ENCODE results near the gene COL25A1. TPM values are rescaled to one million over a fixed set of nuclear protein-coding genes. Genes with fewer than 3 reads are reported as not detected.
A peak's percentile ranks its signal among the peaks of the same experiment; 100 is the strongest.
"Not testable (repeated sequence)": the region's sequence is repeated elsewhere in the genome, so short reads cannot be mapped to it uniquely, and the experiment has no call there.

Gene COL25A1
- total RNA-seq, 1 donor from 2014 or later = not detected

- Mint-ChIP-seq H3K9me3 (peaks cover 1% of the 10 kb centered on the region), H3K4me1 (ENCODE audit: low read depth) (peaks cover 5% of the 10 kb centered on the region), H3K4me3 (ENCODE audit: low read depth) (no peak overlapping the region), H3K36me3 (ENCODE audit: low read depth) (peaks cover under 1% of the 10 kb centered on the region), H3K27me3 (ENCODE audit: low read depth) (no peaks in the 10 kb centered on the region), H3K27ac (no peak overlapping the region)
- DNase-seq (ENCODE audit: low spot score) = no peak
- intact Hi-C loops (cut with micrococcal nuclease) = no loop called here
Observed at GRCh38 chr4:108991551-108992328, 310.7 kb downstream of the COL25A1 start.

DNA sequence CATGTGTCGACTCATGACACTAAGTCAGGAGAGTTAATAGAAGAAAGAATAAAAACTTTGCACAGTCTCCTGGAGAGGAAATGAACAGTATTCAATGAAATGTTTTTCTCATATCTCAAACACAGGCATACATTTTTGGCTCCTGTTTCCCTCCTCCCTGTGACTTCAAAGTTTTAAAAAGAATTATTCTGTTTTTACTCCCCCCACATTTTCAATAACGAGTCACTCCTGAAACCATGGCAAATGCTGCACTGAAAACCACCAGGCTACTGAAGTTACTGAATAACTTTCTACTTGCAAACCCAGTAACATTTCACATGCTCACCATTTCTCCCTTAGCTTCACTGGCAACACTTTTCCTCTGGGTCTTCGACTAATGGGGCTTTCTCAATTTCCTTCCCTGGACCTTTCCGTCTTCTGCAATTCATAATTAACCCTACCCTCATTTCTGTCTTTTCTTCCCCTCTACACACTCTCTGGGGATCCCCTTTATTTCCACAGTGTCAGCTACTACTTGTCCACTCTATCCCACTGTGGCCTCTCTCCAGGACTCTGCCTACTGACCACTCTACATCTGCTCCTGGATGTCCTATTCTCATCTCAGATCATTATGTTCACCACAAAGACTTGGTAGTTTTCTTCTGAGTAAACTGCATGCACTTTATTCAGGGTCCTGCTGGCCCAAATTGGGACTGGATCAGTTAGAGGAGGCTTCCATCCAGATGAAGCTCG, 313.8 kb downstream of the COL25A1 start:
- H3K27me3 Mint-ChIP-seq (ENCODE audit: low read depth) = no peaks in the 10 kb centered on the region
- H3K27ac Mint-ChIP-seq = no peak overlapping the region
- H3K9me3 Mint-ChIP-seq = no peaks in the 10 kb centered on the region
- H3K4me3 Mint-ChIP-seq (ENCODE audit: low read depth) = no peak overlapping the region
- intact Hi-C loops (cut with micrococcal nuclease) = loop anchor here (1.0 to 2.0 kb wide), 3 partner anchors 8 to 16 kb away; no protein-coding TSS in a partner anchor
- no peak for DNase-seq (ENCODE audit: low spot score)
- no peaks in the 10 kb centered on the region for H3K4me1 Mint-ChIP-seq (ENCODE audit: low read depth)
- no peaks in the 10 kb centered on the region for H3K36me3 Mint-ChIP-seq (ENCODE audit: low read depth)

DNA sequence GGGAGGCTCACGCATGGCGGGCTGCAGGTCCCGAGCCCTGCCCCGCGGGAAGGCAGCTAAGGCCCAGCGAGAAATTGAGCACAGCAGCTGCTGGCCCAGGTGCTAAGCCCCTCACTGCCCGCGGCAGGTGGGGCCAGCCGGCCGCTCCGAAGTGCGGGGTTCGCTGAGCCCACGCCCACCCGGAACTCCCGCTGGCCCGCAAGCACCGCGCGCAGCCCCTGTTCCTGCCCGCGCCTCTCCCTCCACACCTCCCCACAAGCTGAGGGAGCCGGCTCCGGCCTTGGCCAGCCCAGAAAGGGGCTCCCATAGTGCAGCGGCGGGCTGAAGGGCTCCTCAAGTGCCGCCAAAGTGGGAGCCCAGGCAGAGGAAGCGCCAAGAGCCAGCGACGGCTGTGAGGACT, 318.0 kb downstream of the COL25A1 start:
- H3K4me1 Mint-ChIP-seq (ENCODE audit: low read depth) = peaks cover 14% of the 10 kb centered on the region
- DNase-seq (ENCODE audit: low spot score); H3K27me3 Mint-ChIP-seq (ENCODE audit: low read depth); H3K36me3 Mint-ChIP-seq (ENCODE audit: low read depth); H3K4me3 Mint-ChIP-seq (ENCODE audit: low read depth); intact Hi-C loops (cut with micrococcal nuclease); H3K9me3 Mint-ChIP-seq; H3K27ac Mint-ChIP-seq: not testable (repeated sequence)

DNA sequence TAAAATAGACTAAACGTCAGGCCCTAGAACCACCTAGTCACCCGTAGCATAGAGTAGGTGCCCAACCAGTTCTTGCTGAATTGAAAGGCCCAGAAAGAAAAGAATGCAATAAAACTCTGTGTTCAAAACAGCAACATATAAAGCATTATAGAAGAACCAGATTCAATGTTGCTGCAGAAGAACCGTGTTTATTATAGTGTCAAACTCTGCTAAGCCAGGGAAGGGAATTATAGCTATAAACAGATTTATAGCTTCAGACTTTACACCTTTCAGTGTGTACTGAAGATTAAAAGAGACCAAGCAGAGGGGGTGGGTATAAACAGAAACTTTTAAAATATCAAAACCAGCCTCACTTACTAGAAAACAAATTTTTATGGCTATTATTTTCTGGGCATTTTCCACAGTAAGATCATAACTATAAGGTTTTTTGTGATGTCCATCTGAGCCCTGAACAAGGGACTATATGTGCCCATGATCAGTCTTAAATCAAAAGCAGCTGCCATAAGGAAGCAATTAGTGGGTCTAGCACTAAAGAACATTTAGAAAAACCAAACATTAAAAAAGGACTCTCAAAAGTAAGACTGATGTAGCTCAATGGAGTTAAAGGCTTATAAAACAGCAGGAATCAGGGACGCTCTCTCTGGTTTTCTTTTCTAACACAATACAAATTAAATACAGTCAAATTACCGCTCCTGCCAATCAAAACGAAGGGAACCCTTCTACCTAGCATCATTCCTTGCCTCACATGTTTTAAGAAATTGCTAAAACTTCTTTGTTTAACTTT, 319.9 kb downstream of the COL25A1 start:
- Mint-ChIP-seq H3K9me3 (no peaks in the 10 kb centered on the region), H3K4me3 (ENCODE audit: low read depth) (no peak overlapping the region), H3K27ac (no peak overlapping the region), H3K4me1 (ENCODE audit: low read depth) (peaks cover 20% of the 10 kb centered on the region), H3K27me3 (ENCODE audit: low read depth) (no peaks in the 10 kb centered on the region), H3K36me3 (ENCODE audit: low read depth) (peaks cover 8% of the 10 kb centered on the region)
- no peak for DNase-seq (ENCODE audit: low spot score)
- intact Hi-C loops (cut with micrococcal nuclease) = no loop called here

DNA sequence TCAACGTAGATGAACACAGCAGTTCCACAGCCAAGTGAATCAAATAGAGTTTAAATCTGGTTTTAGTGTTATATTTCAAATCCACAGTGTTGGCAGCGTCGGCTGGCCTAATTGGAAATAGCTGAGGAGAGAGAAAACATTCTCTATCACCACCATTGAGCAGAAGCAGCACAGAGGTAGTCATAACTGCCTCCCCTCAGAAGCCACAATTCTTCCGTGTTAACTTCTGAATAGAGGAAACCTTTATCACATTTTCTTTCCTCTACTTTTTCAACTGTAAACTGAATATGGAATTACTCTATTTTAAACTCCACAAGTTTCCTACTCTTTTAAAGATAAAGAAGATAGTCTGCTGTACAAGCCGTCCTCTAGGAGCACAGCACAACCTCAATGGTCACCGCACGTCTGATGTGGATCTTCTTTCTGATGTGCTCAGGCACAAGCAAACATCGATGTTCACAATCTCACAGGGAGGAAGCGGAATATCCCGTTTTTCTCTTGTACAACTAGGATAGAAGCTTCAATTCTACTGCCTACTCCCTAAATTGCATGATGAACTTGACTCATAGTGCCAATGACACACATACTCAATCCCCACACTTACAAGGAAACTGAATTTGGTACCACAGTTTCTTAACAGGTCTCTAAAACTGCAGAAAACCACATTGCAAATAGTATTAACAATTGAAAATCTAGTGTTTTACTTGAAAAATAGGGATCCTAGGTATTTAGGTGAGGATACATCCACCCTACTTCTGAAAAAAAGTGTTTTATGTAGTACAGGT, 321.8 kb downstream of the COL25A1 start:
- Mint-ChIP-seq H3K4me1 (ENCODE audit: low read depth) (peaks cover 25% of the 10 kb centered on the region), H3K27me3 (ENCODE audit: low read depth) (no peaks in the 10 kb centered on the region), H3K36me3 (ENCODE audit: low read depth) (peaks cover 13% of the 10 kb centered on the region), H3K9me3 (peaks cover 6% of the 10 kb centered on the region), H3K4me3 (ENCODE audit: low read depth) (no peak overlapping the region), H3K27ac (peak overlapping the region; percentile 53)
- intact Hi-C loops (cut with micrococcal nuclease) = loop anchor here (1.0 kb wide), 1 partner anchor 8 kb away; no protein-coding TSS in a partner anchor
- DNase-seq (ENCODE audit: low spot score) = no peak

DNA sequence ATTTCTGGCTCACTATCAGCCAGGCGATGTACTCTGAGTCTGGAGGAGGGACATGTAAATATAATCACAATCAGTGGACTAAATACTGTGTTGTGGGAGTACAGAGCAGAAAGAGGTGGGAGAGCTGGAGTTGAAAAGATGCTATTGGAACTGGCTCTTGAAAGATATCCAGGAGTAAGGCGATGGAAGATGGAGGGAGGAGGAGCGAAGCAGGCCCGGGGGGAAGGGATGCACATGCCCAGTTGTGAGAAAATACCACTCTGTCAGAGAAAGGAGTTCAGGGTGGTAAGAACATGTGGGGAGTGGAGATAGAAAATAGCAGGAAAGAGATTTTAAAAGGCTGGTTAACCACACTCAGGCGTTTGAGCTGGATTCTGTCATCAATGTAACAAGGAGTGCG, 322.7 kb downstream of the COL25A1 start:
- no peak for DNase-seq (ENCODE audit: low spot score)
- Mint-ChIP-seq H3K27ac (peak overlapping the region; percentile 56), H3K36me3 (ENCODE audit: low read depth) (peaks cover 20% of the 10 kb centered on the region)

DNA sequence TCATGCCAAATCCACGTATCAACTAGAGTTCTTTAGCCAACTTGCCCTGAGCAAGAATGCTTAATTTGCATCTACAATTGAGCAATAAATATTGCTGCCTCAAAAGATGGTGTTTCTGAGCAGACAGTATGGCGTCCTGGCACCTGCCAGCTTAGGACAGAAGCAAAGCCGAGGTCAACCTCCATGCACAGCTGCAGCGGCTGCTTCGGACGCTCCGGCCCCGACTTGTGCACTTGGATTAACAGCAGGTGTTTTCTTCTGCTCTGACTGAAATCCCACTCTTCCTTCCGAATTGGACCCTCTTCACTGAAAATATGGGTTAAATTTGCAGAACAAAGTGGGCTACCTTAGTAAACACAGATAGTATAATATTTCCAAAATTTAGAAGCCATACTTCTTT, 324.4 kb downstream of the COL25A1 start:
- intact Hi-C loops (cut with micrococcal nuclease) = loop anchor here (10.0 kb wide), 1 partner anchor 123 kb away; no protein-coding TSS in a partner anchor
- peaks cover 40% of the 10 kb centered on the region for H3K4me1 Mint-ChIP-seq (ENCODE audit: low read depth)
- H3K4me3 Mint-ChIP-seq (ENCODE audit: low read depth) = no peak overlapping the region
- H3K9me3 Mint-ChIP-seq = peaks cover 16% of the 10 kb centered on the region
- H3K27me3 Mint-ChIP-seq (ENCODE audit: low read depth) = no peaks in the 10 kb centered on the region
- DNase-seq (ENCODE audit: low spot score) = no peak
- peaks cover 27% of the 10 kb centered on the region for H3K36me3 Mint-ChIP-seq (ENCODE audit: low read depth)
- no peak overlapping the region for H3K27ac Mint-ChIP-seq

More for the DNA sequence above, 322.7 kb downstream of the COL25A1 start:
- Mint-ChIP-seq H3K4me3 (ENCODE audit: low read depth) (no peak overlapping the region), H3K27me3 (ENCODE audit: low read depth) (no peaks in the 10 kb centered on the region), H3K9me3 (peaks cover 8% of the 10 kb centered on the region), H3K4me1 (ENCODE audit: low read depth) (peaks cover 27% of the 10 kb centered on the region)
- intact Hi-C loops (cut with micrococcal nuclease) = loop anchor here (1.0 to 10.0 kb wide), 2 partner anchors 9 to 125 kb away; no protein-coding TSS in a partner anchor

DNA sequence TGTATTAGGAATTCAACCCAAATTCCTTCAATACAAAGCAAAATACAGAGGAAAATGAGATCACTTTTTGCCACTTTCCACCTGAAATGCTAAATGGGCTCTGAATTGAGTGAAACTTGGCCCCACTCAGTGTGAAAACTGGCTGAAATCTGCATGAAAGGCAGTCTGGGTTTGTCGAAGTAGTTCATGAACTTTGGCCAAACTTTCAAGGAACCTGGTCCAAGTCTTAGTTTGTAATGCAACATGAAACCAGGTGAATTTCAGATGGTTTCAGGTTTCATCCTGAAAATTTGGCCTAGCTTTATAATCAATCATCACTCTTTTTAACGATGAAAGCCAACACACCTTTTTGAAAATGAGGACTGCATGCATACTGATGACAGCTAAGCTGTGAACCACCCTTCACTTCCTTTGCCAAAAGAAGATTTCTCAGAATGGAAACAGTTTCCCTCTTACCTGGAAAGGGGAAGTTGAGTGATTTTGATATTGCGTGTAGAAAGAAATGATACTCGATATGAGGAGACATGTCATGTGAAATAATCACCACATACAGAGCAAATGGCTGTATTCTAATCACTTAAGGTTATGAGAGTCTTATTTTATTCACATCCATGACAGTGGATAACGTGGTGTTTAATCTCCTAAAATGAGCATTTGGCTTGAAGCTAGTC, 329.7 kb downstream of the COL25A1 start:
- peaks cover 42% of the 10 kb centered on the region for H3K36me3 Mint-ChIP-seq (ENCODE audit: low read depth)
- no peaks in the 10 kb centered on the region for H3K27me3 Mint-ChIP-seq (ENCODE audit: low read depth)
- H3K4me1 Mint-ChIP-seq (ENCODE audit: low read depth) = peaks cover 43% of the 10 kb centered on the region
- intact Hi-C loops (cut with micrococcal nuclease) = loop anchor here (1.0 to 10.0 kb wide), 3 partner anchors 16 to 386 kb away; no protein-coding TSS in a partner anchor
- peaks cover 46% of the 10 kb centered on the region for H3K9me3 Mint-ChIP-seq
- peak overlapping the region; percentile 54 for H3K4me3 Mint-ChIP-seq (ENCODE audit: low read depth)
- H3K27ac Mint-ChIP-seq = peak overlapping the region; percentile 92
- DNase-seq (ENCODE audit: low spot score) = no peak

DNA sequence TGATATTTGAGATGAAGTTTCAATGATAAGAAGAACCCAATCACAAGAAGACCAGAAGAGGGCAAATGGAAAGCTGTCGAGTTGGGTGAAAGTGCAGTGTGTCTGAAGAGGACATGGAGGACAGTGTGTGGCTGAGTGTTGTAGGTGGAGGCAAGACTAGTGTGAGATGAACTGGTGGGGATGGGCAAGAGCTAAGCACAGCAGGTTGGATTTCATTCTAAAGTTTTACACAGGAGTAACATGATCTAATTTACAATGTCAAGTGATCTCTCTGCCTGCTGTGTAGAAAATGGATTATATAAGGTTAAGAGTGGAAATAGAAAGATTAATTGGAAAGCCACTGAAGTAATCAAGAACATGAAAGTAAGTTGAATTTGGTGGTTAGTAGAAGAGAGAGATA, 331.0 kb downstream of the COL25A1 start:
- H3K27ac Mint-ChIP-seq = peak overlapping the region; percentile 92
- DNase-seq (ENCODE audit: low spot score) = no peak
- intact Hi-C loops (cut with micrococcal nuclease) = loop anchor here (10.0 kb wide), 1 partner anchor 117 kb away; no protein-coding TSS in a partner anchor
- peaks cover 37% of the 10 kb centered on the region for H3K36me3 Mint-ChIP-seq (ENCODE audit: low read depth)
- H3K9me3 Mint-ChIP-seq = peaks cover 42% of the 10 kb centered on the region
- no peaks in the 10 kb centered on the region for H3K27me3 Mint-ChIP-seq (ENCODE audit: low read depth)
- H3K4me1 Mint-ChIP-seq (ENCODE audit: low read depth) = peaks cover 38% of the 10 kb centered on the region
- H3K4me3 Mint-ChIP-seq (ENCODE audit: low read depth) = no peak overlapping the region

DNA sequence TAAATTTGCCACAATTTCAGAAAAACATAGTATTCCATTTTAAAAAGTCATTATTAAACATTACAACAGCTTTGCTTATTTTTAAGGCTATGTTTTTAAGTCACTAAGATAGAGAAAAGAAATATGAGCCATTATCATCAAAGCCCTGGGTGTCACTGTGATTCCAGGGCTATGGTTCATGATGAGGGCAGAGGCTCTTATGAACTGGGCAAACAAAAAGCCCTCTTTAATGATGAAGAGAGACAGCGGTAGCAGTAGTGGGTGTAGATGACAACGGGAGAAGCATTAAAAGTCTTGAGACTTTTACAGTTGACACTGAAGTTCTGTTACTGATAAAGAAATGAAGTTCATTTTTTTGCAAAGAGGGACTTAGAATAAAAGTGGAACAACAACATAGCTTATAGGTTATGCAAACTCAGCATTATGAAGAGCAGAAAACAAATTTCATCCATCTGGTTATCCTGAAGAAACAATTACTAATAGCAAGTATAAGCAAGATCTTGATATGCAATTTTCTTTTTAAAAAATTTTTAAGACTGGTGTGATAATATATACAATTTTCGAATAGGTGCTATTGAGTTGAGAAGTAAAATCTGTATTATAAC, 336.9 kb downstream of the COL25A1 start:
- no peaks in the 10 kb centered on the region for H3K27me3 Mint-ChIP-seq (ENCODE audit: low read depth)
- no peak overlapping the region for H3K4me3 Mint-ChIP-seq (ENCODE audit: low read depth)
- intact Hi-C loops (cut with micrococcal nuclease) = no loop called here
- no peaks in the 10 kb centered on the region for H3K4me1 Mint-ChIP-seq (ENCODE audit: low read depth)
- peaks cover 17% of the 10 kb centered on the region for H3K9me3 Mint-ChIP-seq
- no peak for DNase-seq (ENCODE audit: low spot score)
- no peak overlapping the region for H3K27ac Mint-ChIP-seq
- H3K36me3 Mint-ChIP-seq (ENCODE audit: low read depth) = peaks cover 13% of the 10 kb centered on the region

- Mint-ChIP-seq H3K27me3 (ENCODE audit: low read depth) (no peaks in the 10 kb centered on the region), H3K4me1 (ENCODE audit: low read depth) (no peaks in the 10 kb centered on the region), H3K36me3 (ENCODE audit: low read depth) (peaks cover 13% of the 10 kb centered on the region), H3K9me3 (peaks cover 16% of the 10 kb centered on the region), H3K27ac (no peak overlapping the region), H3K4me3 (ENCODE audit: low read depth) (no peak overlapping the region)
- intact Hi-C loops (cut with micrococcal nuclease) = no loop called here
- DNase-seq (ENCODE audit: low spot score) = no peak
Observed at GRCh38 chr4:108965016-108965415, 337.4 kb downstream of the COL25A1 start.
